GM21528 (cell line): ENCODE results near the gene ZNF230.

Experiments used
- ATAC-seq: cut with Tn5 transposase; IDR thresholded peaks from one replicate; pipeline ENCODE4 v1.9.1; 2021; ENCODE audit warnings: mild to moderate bottlenecking, moderate library complexity; ENCODE audit not compliant: unreplicated experiment, low FRiP score

The ZNF230 gene

DNA sequence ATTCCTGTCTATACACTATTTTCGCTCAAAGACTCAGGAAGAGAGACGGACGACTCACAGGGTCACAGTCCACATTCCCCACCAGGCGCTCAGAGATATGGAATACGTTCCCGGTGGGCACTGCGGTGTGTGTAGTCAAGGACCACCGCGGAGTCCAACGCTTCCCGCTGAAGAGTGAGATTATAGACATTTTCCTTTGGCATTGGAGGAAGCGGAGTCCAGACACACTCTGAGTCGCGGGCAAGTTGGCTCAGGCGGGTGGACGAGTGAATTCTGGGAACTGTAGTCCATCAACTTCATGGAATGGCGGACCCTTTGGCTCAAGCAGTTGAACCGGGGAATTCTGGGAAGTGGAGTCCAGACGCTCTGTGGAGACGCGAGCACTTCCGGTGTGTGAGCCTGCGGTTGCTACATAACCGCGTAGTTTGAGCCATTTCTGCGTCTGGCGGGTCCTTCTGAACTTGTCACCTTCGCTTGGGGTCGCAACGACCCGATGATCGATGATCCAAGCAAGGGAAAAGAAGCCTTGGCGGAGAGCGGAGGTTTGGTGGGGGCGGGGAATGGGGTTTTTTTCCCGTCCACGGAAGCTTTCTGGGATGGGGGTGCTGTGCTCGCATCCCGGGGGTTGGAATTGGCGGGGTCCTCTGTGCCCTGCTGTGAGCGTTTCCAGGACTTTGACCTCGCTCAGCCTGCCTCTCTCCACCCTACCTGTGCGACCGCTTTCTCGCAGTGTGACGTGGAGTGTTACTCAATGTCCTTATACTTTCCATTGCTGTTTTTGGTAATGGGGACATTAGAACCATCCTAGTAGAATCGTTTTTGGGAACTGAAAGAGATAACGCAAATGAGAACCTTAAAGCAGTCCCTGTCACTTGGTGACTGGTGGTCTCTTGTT lies at the start of gene ZNF230:
Gene ZNF230 (plus strand): TSS at position 392 of the 895 bp plus-strand sequence. CDS start 4,122 bp downstream, outside the sequence.
- ATAC-seq: peak; percentile 83

DNA sequence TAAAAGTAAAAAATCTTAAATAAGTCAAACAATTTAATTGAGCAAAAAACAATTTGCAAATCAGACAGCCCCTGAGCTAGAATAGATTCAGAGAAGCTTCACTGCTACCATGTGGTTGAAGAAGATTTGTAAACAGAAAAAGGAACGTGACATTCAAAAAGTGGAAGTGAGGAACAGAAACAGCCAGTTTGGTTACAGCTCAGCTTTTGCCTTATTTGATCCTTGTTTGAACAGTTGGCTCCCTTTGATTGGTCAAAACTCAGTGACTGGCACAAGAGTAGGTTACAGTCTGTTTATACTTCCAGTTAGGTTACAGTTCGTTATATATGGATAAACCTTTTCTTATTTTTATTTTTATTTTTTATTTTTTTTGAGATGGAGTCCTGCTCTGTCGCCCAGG lies 45.9 kb upstream of the ZNF230 start:
- ATAC-seq: no peak

DNA sequence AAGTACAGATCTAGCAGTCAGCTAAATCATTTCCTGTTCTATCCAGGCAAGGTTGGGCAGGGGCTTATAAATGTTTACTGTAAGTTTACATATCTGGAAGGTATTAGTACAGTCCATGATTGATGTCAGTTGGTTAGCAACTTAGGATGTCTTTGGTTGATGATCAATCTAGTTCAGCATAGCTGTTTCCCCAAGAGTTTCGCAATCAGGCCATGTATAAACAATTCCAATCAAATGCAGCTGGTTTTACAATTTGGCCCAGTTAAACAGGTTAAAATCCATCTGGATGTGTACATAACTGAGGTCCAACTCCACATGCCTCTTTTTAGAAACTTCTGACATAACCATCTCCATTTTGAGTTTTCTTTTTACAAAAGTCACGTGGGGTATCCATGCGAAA lies 44.9 kb upstream of the ZNF230 start:
- ATAC-seq: no peak

DNA sequence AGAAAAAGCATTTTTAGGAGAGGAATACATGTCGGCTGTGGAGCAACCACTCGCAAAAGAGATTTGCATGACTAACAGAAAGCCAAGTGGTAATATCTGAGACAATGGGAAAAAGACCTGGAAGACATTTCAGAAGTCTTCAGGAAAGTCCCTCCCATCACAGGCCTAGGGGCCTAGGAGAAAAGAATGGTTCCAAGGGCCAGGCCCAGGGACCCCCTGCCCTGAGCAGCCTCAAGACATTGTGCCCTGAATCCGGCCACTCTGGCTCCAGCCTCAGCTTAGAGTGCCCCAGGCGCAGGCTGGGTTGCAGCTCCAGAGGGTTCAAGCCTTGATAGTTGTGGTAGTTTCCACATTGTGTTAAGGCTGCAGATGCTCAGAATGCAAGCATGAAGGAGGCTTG lies 42.3 kb upstream of the ZNF230 start:
- ATAC-seq: no peak

DNA sequence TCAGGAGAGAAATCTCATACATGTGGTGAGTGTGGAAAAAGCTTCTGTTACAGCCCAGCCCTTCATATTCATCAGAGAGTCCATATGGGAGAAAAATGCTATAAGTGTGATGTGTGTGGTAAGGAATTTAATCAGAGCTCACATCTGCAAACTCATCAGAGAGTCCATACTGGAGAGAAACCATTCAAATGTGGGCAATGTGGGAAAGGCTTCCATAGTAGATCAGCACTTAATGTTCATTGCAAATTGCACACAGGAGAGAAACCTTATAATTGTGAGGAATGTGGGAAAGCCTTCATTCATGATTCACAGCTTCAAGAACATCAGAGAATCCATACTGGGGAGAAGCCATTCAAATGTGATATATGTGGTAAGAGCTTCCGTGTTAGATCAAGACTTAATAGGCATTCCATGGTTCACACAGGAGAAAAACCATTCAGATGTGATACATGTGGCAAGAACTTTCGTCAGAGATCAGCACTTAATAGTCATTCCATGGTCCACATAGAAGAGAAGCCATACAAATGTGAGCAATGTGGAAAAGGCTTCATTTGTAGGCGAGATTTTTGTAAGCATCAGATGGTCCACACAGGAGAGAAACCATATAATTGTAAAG lies 36.6 kb upstream of the ZNF230 start:
- ATAC-seq: no peak

DNA sequence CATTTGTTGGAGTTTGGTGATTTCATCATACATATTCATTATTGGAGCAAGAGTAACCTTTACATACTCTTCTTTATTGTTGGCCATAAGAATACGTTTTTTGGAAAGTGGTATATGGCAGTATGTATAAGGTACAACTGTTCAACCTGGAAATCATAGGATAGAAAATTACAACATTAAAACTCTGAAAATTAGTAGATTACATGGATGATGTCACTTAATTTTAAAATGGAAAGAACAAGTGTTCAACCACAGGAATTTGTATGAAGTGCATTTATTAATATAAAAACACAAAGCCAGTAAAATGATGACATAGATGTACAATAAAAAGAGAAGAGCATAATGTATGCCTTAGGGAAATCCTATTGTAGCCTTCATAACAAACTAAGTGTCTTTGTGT lies 26.0 kb upstream of the ZNF230 start:
- ATAC-seq: no peak

DNA sequence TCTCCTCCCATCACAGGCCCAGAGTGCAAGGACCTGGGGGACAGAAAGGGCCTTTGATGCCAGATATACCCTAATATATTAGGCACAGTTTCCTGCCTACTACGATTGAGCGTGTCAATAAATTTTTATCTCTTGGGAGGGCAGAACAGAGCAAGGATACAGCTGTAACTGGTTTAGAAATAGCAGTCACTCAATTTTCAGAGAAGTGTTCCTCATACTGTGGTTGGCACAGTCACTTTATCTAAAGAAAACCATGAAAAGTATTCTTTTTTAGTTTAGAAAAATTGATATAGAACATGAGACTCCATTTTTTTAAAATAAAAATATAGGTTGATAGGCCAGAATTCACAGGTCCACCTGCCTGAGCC lies 19.2 kb upstream of the ZNF230 start:
- ATAC-seq: peak; percentile 14

DNA sequence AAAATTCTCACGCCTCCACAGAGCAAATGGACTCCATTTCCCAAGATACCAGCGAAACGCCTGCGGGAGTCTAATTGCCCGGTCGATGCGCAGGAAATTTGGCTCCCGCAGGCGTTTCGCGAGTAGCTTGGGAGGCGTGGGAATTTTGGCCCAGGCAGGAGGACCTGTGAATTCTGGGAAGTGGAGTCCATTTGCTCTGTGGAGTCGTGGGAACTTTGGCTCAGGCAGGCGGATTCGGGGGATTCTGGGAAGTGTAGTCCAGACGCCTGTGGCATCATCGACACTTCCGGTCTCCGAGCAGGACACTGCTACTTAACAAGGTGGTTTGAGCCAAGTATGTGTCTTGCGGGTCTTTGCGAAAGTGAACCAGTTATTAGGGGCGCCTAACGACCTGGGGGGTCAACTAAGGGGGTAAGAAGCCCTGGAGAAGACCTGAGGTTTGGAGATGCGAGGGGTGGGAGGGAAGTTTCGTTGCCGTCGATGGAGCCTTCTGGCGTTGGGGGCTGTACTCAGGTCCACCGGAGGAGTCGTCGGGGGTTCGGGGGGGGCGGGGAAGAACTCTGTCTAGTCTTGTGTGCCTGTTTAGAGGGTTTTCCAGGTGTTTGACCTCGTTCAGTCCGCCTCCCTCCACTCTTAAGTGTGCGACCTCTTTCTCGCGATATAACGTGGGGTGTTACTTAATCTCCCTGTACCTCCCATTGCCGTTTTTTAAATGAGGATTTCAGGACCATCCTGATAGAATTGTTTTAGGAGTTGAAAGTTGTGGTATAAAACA lies 18.7 kb upstream of the ZNF230 start, which contains the start of gene ZNF155:
Gene ZNF155 (plus strand): TSS at position 277 of the 775 bp plus-strand sequence. CDS start 4,356 bp downstream, outside the sequence.
- peak; percentile 82 for ATAC-seq

DNA sequence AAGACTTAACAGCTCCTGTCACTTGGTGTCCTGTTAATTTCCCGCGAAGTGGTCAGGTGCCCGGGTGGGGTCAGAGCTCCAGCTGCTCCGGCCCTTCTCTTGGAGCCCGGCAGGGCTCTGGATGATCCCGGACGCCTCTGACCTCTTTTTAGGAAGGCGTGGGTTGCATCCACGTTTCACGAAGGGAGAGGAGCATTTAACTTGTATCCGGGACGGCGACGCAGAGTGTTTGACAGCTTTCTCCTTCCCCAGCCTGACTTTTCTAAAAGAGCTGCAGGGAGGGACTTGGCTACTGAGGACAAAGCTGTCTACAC lies 18.1 kb upstream of the ZNF230 start:
- peak; percentile 22 for ATAC-seq

DNA sequence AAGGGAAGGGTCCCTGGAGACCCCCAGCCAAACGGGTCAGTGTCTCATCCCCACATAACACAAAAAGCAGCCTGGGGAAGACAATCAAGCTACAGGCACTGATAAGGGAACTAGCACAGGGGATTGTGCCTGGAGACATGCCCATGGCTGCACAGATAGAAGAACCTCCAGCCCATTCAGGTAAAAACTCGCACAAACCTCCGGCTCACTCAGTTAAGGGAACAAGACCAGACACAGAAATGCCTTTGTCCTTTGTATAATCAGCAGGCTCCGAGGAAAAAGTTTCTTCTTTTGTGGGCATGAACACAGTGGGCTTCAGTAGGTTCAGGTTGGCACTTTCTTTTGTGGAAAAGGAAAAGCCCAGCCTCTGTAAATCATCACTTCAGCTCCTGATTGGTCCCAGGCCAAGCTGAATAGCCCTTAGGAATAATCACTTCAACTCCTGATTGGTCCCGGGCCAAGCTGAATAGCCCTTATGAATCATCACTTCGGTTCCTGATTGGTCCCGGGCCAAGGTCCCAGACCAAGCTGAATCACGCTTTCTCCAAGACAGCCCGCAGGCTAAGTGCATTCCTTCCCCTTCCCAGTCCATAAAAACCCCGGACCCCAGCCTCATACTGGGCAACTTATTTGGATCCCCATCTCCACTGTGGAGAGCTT lies 5.0 kb upstream of the ZNF230 start:
- no peak for ATAC-seq

DNA sequence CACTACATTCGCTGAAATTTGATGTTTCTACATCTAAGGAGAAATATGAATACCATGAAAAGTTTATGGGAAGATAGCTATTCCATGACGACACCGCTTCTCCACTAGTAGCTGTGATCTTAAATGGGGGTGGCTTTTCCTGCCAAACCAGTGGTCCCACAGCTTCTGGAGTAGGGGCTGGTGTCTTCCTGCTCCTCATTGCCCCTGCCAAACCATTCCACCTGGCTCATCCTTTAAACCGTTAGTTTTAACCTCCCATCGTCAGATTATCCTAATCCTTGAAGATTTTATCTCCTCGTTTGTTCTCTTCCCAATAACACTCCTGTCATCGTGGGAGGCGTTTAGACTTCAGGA lies 568 bp upstream of the ZNF230 start:
- ATAC-seq: no peak

DNA sequence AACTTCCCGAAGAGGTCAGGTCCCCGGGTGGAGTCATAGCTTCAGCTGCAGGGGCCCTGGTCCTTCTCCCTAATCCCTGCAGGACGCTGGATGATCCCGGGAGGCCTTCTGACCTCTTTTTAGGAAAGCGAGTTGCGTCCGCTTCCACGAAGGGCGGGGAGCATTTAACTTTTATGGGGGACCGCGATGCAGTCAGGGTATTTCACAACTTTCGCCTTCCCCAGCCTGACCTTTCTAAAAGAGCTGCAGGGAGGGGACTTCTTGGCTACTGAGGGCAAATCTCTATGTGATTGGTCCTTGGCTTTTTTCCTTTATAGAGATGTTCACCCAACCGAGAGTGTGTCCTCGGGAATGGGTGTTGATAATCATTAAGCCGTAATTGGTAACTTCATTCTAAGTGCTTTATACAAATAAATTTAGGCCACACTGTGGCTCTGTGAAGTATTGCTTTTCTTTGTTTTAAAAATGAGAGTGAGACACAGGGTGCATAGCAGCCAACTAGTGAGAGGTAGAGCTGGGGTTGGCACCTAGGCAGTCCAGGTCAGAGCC lies 778 bp downstream of the ZNF230 start:
- peak; percentile 31 for ATAC-seq

DNA sequence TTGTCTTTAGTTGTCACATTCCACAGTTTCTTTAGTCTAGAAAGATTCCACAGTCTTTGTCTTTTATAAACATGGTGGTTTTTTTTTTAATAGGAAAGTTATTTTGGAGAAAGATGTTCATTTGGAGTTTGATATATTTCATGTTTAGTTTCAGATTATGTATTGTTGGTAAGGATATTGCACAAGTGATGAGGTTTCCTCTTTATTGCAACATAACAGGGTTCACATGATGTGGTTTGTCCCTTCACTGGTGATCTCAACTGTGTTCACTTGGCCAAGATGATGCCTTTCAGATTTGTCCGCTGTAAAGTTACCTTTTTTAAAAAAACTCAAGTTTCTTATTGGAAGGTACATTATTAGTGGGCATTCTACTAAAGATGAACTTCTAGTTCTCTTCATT lies 3.2 kb downstream of the ZNF230 start:
- no peak for ATAC-seq

DNA sequence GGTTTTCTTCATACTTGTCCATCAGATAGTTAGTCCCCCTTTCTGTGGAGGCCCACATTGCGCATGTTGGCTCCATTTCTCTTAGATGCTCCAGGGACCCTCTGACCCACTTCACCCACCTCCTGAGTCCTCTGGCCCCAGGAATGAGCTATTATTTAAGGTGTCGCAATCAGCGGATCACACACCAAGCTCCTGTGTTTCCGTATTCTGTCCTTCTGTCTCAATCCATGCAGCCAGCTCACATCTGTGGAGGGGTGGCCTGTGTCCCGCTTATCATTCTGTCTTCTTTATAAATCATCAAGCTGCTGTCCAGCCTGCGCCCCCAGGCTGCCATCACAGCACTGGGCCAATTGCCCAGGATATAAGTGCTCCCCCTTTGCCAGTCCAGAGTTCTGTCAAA lies 4.7 kb downstream of the ZNF230 start:
- no peak for ATAC-seq

DNA sequence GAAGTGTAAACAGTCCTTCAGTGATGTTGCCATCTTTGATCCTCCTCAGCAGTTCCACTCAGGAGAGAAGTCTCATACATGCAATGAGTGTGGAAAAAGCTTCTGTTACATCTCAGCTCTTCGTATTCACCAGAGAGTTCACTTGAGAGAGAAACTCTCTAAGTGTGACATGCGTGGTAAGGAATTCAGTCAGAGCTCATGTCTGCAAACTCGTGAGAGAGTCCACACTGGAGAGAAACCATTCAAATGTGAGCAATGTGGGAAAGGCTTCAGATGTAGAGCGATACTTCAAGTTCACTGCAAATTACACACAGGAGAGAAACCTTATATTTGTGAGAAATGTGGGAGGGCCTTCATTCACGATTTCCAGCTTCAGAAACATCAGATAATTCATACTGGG lies 7.7 kb downstream of the ZNF230 start:
- no peak for ATAC-seq

DNA sequence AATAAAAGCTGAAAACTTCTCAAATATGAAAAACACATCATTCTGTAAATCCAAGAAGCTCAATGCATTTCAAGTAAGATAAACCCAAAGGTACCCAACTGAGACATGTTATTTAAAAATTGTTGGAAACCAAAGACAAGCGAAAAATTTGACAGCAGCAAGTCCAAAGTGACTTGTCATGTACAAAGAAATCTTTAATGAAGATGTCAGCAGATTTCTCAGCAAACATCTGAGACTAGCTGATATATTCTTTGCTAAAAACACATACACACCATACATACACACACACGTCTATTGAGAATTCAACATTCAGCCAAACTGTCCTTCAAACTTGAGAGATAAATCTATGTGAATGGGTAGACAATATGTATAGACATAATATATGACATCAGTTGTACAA lies 16.7 kb downstream of the ZNF230 start:
- no peak for ATAC-seq

DNA sequence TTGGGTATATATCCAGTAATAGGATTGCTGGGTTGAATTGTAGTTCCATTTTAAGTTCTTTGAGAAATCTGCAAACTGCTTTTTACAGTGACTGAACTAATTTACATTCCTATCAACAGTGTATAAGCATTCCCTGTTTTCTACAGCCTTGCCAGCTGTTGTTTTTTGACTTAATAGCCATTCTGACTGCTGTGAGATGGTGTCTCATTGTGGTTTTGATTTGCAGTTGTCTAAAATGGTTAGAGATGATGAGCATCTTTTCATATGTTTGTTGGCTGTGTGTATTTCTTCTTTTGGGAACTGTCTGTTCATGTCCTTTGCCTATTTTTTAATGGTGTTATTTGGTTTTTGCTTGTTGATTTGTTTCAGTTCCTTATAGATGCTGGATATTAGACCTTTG lies 18.5 kb downstream of the ZNF230 start:
- no peak for ATAC-seq

DNA sequence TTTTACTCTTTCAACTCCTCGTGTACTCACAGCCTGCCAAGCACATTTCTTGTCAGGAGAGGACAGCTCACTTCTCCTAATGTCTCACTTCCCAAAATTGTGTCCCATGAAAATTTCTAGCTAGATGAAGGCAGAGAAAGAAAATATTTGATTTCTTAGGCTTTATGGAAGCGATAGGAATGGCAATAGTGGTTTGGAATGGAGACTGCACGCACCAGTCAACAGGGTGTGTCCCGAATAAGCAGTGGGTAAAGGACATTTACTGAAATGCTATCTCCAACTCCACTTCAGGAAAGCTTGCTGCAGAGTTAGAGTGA lies 22.1 kb downstream of the ZNF230 start:
- no peak for ATAC-seq

DNA sequence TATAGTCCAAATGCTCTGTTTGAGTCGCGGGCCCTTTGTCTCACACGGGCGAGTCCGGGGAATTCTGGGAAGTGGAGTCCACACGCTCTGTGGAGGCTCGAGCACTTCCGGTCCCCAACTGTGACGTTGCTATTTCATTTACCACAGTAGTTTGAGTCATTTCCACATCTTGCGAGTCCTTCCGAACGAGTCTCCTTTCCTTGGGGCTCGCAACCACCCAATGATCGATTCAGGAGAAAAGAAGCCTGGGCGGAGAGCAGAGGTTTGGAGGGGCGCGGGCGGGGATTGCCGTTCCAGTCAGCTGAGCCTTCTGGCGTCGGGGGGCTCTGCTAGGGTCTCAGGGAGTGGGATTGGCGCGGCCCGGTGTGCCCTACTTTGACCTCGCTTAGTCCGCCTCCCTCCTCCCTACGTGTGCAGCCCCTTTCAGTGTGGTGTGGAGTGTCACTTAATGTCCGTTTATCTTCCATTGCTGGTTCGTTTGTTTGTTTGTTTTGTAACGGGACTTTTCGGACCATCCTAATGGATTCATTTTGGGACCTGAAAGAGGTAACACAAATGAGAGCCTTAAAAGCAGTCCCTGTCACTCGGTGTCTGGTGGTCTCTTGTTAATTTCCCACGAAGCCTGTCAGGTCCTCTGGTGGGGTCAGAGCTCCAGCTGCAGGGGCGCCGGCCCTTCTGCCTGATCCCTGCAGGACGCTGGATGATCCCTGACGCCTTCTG lies 22.6 kb downstream of the ZNF230 start, which contains the start of gene ZNF222:
Gene ZNF222 (plus strand): TSS at position 163 of the 720 bp plus-strand sequence. CDS start 58 bp downstream, at position 221.
- peak; percentile 97 for ATAC-seq

DNA sequence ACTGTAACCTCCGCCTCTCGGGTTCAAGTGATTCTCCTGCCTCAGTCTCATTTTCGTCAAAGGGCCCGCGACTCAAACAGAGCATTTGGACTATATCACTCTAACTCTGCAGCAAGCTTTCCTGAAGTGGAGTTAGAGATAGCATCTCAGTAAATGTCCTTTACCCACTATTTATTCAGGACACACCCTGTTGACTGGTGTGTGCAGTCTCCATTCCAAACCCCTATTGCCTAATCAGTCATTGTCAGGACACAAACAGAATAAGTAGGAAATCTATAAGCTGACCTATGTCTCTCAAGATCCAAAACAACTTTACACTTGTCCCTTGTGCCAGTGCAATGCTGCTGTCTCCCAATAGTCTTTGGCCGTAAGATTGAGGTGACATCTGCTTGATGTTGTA lies 23.9 kb downstream of the ZNF230 start:
- no peak for ATAC-seq
